PC-3 (cell line): ENCODE measurements around the gene CREBL2.

Source experiments
- EZH2 ChIP-seq: fragments of 300-600 bp; sonication (generic); IDR thresholded peaks from one replicate; pipeline ENCODE4 v1.6.1; 2017; ENCODE audit warnings: antibody characterized with exemption, mild to moderate bottlenecking, low read length; ENCODE audit not compliant: unreplicated experiment
- EZH2phosphoT487 ChIP-seq: fragments of 300-600 bp; sonication (generic); IDR thresholded peaks from 2 replicates; pipeline ENCODE4 v1.6.1; 2018; ENCODE audit warnings: mild to moderate bottlenecking, antibody characterized with exemption, low read length, borderline replicate concordance
- TF ChIP-seq, protein P1 (sequence below): fragments of 300-600 bp; sonication (generic); conservative IDR thresholded peaks from 2 replicates; pipeline ENCODE4 v1.5.1; 2017; ENCODE audit warnings: antibody characterized with exemption, low read depth, mild to moderate bottlenecking, low read length

DNA sequence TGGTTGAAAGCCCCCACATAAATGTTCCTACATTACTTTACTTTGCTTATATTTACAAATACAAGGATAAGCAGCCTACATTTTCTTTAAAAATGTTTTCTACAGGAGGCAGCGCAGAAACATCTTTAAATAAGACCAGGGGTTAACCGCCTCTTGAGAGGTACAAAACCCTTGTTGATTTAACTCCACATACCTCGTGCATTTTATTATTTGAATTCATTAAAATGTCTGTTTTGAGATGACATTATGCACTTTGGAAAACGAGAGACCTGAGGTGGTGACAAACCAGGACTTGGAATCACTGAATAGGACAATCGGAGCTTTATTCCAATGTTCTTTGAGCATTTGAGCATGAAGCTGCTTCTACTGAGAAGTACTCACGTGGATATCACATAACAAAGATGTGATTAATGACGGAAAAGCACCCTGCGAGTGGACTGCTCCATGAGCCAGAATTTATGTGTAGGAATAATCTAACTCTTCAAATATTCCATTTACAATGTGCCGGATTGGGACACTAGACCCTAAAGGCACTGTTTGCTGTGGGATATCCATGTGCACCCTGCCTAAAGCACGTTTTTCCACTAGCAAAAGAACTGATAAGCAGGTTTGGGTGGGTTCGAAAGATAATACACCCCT, 48.3 kb upstream of the CREBL2 start:
- TF ChIP-seq, protein P1, sequence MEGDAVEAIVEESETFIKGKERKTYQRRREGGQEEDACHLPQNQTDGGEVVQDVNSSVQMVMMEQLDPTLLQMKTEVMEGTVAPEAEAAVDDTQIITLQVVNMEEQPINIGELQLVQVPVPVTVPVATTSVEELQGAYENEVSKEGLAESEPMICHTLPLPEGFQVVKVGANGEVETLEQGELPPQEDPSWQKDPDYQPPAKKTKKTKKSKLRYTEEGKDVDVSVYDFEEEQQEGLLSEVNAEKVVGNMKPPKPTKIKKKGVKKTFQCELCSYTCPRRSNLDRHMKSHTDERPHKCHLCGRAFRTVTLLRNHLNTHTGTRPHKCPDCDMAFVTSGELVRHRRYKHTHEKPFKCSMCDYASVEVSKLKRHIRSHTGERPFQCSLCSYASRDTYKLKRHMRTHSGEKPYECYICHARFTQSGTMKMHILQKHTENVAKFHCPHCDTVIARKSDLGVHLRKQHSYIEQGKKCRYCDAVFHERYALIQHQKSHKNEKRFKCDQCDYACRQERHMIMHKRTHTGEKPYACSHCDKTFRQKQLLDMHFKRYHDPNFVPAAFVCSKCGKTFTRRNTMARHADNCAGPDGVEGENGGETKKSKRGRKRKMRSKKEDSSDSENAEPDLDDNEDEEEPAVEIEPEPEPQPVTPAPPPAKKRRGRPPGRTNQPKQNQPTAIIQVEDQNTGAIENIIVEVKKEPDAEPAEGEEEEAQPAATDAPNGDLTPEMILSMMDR, result no peak
- TF ChIP-seq EZH2phosphoT487 (no peak), EZH2 (no peak)
